H1 (cell line): ENCODE data around the gene MBP. TPM values are rescaled to one million over a fixed set of nuclear protein-coding genes. Genes with fewer than 3 reads are reported as not detected.

ENCODE experiments used
- CBX5 ChIP-seq: fragments of 300-800, 300-1000 bp; sonication (generic); IDR thresholded peaks from 2 replicates; pipeline ENCODE4 v1.7.1; 2016; ENCODE audit warnings: antibody characterized with exemption, low read length, low read depth
- CHD2 ChIP-seq: IDR thresholded peaks from 2 replicates; pipeline ENCODE4 v1.6.1; 2012; ENCODE audit warnings: low read length, improper control_type of control experiment
- PHF8 ChIP-seq: fragments of 200-600 bp; sonication (generic); conservative IDR thresholded peaks from 2 replicates; pipeline ENCODE4 v1.7.1; 2012; ENCODE audit warnings: low read depth, mild to moderate bottlenecking, inconsistent platforms, low read length, moderate library complexity
- POLR2AphosphoS5 ChIP-seq: IDR thresholded peaks from 2 replicates; pipeline ENCODE4 v1.6.1; 2011; ENCODE audit warnings: low read depth, low read length
- RAD21 ChIP-seq, 2 experiments: IDR thresholded peaks in 1 of 2; conservative IDR thresholded peaks in 1 of 2; 2 replicates each; pipeline ENCODE4 v1.6.1; 2011; ENCODE audit warnings: low read depth in 2 of 2, low read length in 2 of 2, improper control_type of control experiment in 1 of 2, inconsistent platforms in 1 of 2, mild to moderate bottlenecking in 1 of 2, moderate library complexity in 1 of 2
- TEAD4 ChIP-seq: IDR thresholded peaks from 2 replicates; pipeline ENCODE4 v1.6.1; 2012; ENCODE audit warnings: low read depth, low read length, inconsistent platforms, mixed read lengths
- polyA plus RNA-seq, 7 experiments: library from polyadenylated mRNA; depleted of rRNA in 3 of 7; stranded (reverse) in 5 of 7; unstranded in 2 of 7; fragments of >200 nt in 5 of 7; fragments of 200-250 nt in 2 of 7; gene quantifications; 1 replicate in 5 of 7; 2 replicates in 1 of 7; 4 replicates in 1 of 7; pipeline versions ENCODE4 v1.2.1 to v1.2.3, GENCODE V29; 2011 to 2013; ENCODE audit warnings: missing spikeins in 2 of 7, mixed read lengths in 2 of 7
- total RNA-seq: library from RNA; stranded (reverse); fragmentation: NEBNext Ultra II Directional; extraction: Animal tissue kit (Norgen Biotek cat#: 25700); gene quantifications from 2 replicates; pipeline ENCODE4 v1.2.1, GENCODE V29; 2021

The MBP gene
- total and polyA plus RNA-seq, 2 of the 8 experiments (the other 6 are each of a cell fraction or from before 2014, with no cell fraction given), result 7.7 to 19.2 TPM

DNA sequence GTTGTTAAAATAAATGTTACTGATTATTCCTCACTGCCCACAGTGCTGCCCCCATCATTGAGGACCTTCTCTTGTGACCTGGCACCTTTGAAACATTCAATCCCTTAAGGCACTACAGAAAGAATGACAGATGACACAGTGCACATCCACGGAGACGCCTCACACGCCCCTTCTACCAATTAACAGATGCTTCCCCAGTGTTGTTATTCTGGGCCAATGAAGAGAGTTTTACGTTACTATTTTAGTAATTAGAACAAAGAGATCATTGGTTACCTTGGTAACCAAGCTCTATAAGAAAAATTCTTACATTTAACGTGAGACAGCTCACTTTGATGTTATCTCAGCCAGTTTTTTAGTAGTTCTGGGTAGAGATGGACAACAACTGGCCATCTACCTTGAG lies 158.2 kb downstream of the MBP start (continued):
- TF ChIP-seq CHD2, result no peak
- TF ChIP-seq TEAD4, result no peak
- no peak for TF ChIP-seq RAD21 (IDR thresholded peaks at IDR 0.05 in 1 of 2, conservative IDR thresholded peaks at IDR 0.05 in 1 of 2; ENCODE audit: low read depth in 2 of 2, low read length in 2 of 2)
- no peak for TF ChIP-seq POLR2AphosphoS5
- no peak for TF ChIP-seq PHF8
- no peak for TF ChIP-seq CBX5
